Loucy (cell line): ENCODE measurements around the gene EEPD1.

Experiments
- H2AFZ ChIP-seq: fragments of 200-600 bp; sonication (generic); 2 replicates; pipeline ENCODE4 v1.6.0; 2016; ENCODE audit warnings: antibody characterized with exemption, mild to moderate bottlenecking, low read length, moderate library complexity
- H3F3A ChIP-seq: fragments of 200-600 bp; 2 replicates; pipeline ENCODE4 v1.6.0; 2016; ENCODE audit warnings: antibody characterized with exemption, low read depth, mild to moderate bottlenecking
- H3K27me3 ChIP-seq: fragments of 200-600 bp; sonication (generic); 2 replicates; pipeline ENCODE4 v1.6.1; 2014; ENCODE audit warnings: low read length, mild to moderate bottlenecking; ENCODE audit not compliant: insufficient read depth, poor library complexity, severe bottlenecking
- H3K36me3 ChIP-seq: fragments of 200-600 bp; sonication (generic); 2 replicates; pipeline ENCODE4 v1.6.1; 2016; ENCODE audit warnings: low read length; ENCODE audit not compliant: insufficient read depth
- H3K4me1 ChIP-seq: fragments of 200-600 bp; sonication (generic); 2 replicates; pipeline ENCODE4 v1.5.1; 2014; ENCODE audit warnings: low read length, mild to moderate bottlenecking; ENCODE audit not compliant: insufficient read depth, poor library complexity, severe bottlenecking
- H3K4me2 ChIP-seq: fragments of 200-600 bp; sonication (generic); 2 replicates; pipeline ENCODE4 v1.6.0; 2014; ENCODE audit warnings: antibody characterized with exemption, low read length, low read depth, mild to moderate bottlenecking; ENCODE audit not compliant: poor library complexity, severe bottlenecking
- H3K4me3 ChIP-seq: fragments of 200-600 bp; sonication (generic); 2 replicates; pipeline ENCODE4 v1.5.1; 2014; ENCODE audit warnings: low read length, mild to moderate bottlenecking, mixed read lengths; ENCODE audit not compliant: poor library complexity, severe bottlenecking
- H3K79me2 ChIP-seq: fragments of 200-600 bp; sonication (generic); 2 replicates; pipeline ENCODE4 v1.6.1; 2014; ENCODE audit warnings: low read length; ENCODE audit not compliant: insufficient read depth
- H3K9ac ChIP-seq: fragments of 200-600 bp; sonication (generic); 2 replicates; pipeline ENCODE4 v1.6.0; 2014; ENCODE audit warnings: mild to moderate bottlenecking, low read depth, low read length, moderate library complexity; ENCODE audit not compliant: poor library complexity, severe bottlenecking
- H3K9me2 ChIP-seq: fragments of 200-600 bp; sonication (generic); replicated peaks from 2 replicates; pipeline ENCODE4 v1.6.1; 2016; ENCODE audit warnings: low read depth, low read length, mixed read lengths
- H3K9me3 ChIP-seq: fragments of 200-600 bp; sonication (generic); 2 replicates; pipeline ENCODE4 v1.6.1; 2014; ENCODE audit warnings: mild to moderate bottlenecking, antibody characterized with exemption, low read length, low read depth; ENCODE audit not compliant: insufficient read depth
- H4K20me1 ChIP-seq: fragments of 200-600 bp; sonication (generic); 2 replicates; pipeline ENCODE4 v1.6.0; 2014; ENCODE audit warnings: antibody characterized with exemption, low read length, mild to moderate bottlenecking; ENCODE audit not compliant: insufficient read depth, poor library complexity, severe bottlenecking
- CTCF ChIP-seq: fragments of 200-600 bp; sonication (generic); conservative IDR thresholded peaks from 2 replicates; pipeline ENCODE4 v1.5.1; 2014; ENCODE audit warnings: mild to moderate bottlenecking, antibody characterized with exemption, low read length
- EZH2phosphoT487 ChIP-seq: fragments of 200-600 bp; IDR thresholded peaks from 2 replicates; pipeline ENCODE4 v1.6.1; 2018; ENCODE audit warnings: antibody characterized with exemption, mild to moderate bottlenecking, moderate library complexity, borderline replicate concordance

Gene EEPD1

GRCh38 chr7:36336390-36336789 lies 183.3 kb downstream of the EEPD1 start:
- H3K36me3 ChIP-seq: no peaks in the 10 kb centered on the region
- no peaks in the 10 kb centered on the region for H3K27me3 ChIP-seq
- no peak overlapping the region for H2AFZ ChIP-seq
- H4K20me1 ChIP-seq: no peaks in the 10 kb centered on the region
- no peaks in the 10 kb centered on the region for H3K9me2 ChIP-seq
- H3F3A ChIP-seq: no peaks in the 10 kb centered on the region
- H3K4me1 ChIP-seq: no peaks in the 10 kb centered on the region
- no peak for TF ChIP-seq EZH2phosphoT487
- TF ChIP-seq CTCF: no peak
- no peak overlapping the region for H3K4me3 ChIP-seq
- H3K79me2 ChIP-seq: no peaks in the 10 kb centered on the region
- no peaks in the 10 kb centered on the region for H3K9me3 ChIP-seq
- no peak overlapping the region for H3K9ac ChIP-seq
- no peak overlapping the region for H3K4me2 ChIP-seq

- Histone ChIP-seq H3F3A (no peaks in the 10 kb centered on the region), H3K79me2 (no peaks in the 10 kb centered on the region), H3K4me1 (no peaks in the 10 kb centered on the region)
These were observed 185.2 kb downstream of the EEPD1 start for GRCh38 chr7:36338256-36338655.

GRCh38 chr7:36343548-36343947 lies 190.5 kb downstream of the EEPD1 start:
- no peaks in the 10 kb centered on the region for H3F3A ChIP-seq
- TF ChIP-seq CTCF (no peak), EZH2phosphoT487 (no peak)

More at GRCh38 chr7:36338256-36338655, 185.2 kb downstream of the EEPD1 start:
- Histone ChIP-seq H4K20me1 (no peaks in the 10 kb centered on the region), H3K4me3 (no peak overlapping the region), H3K9me3 (no peaks in the 10 kb centered on the region), H3K36me3 (no peaks in the 10 kb centered on the region), H3K9me2 (no peaks in the 10 kb centered on the region), H3K4me2 (no peak overlapping the region), H3K27me3 (no peaks in the 10 kb centered on the region), H3K9ac (no peak overlapping the region), H2AFZ (no peak overlapping the region)
- TF ChIP-seq CTCF (no peak), EZH2phosphoT487 (no peak)

More at GRCh38 chr7:36343548-36343947, 190.5 kb downstream of the EEPD1 start:
- Histone ChIP-seq H3K9ac (no peak overlapping the region), H3K27me3 (no peaks in the 10 kb centered on the region), H2AFZ (no peak overlapping the region), H3K9me3 (no peaks in the 10 kb centered on the region), H3K4me1 (no peaks in the 10 kb centered on the region), H3K4me2 (no peak overlapping the region), H3K36me3 (no peaks in the 10 kb centered on the region), H3K9me2 (no peaks in the 10 kb centered on the region), H4K20me1 (no peaks in the 10 kb centered on the region), H3K79me2 (no peaks in the 10 kb centered on the region), H3K4me3 (no peak overlapping the region)
